Peyer's patch (tissue), 4 donors: ENCODE results near the gene NHERF1. TPM values are rescaled to one million over a fixed set of nuclear protein-coding genes. Genes with fewer than 3 reads are reported as not detected.

Experiments
- DNase-seq, 3 donors: peaks; one replicate each; pipeline ENCODE4 v3.0.0-alpha.2; 2017 to 2019
- H3K27ac ChIP-seq, 4 donors: fragments of 200-600 bp; sonication (generic); one replicate each; pipeline ENCODE4 v1.5.1; 2016 to 2019
- H3K27me3 ChIP-seq, 2 donors: fragments of 200-600 bp; sonication (generic); one replicate each; pipeline ENCODE4 v1.5.1; 2019
- H3K36me3 ChIP-seq, 3 donors: fragments of 200-600 bp; sonication (generic); one replicate each; pipeline ENCODE4 v1.5.1; 2016 to 2019
- H3K4me1 ChIP-seq, 4 donors: fragments of 200-600 bp; sonication (generic); one replicate each; pipeline ENCODE4 v1.5.1; 2016 to 2019
- H3K4me3 ChIP-seq, 4 donors: fragments of 200-600 bp; sonication (generic); 1 replicate in 3 of 4; 2 replicates in 1 of 4; pipeline ENCODE4 v1.5.1; 2016 to 2019; ENCODE audit warnings: mild to moderate bottlenecking in 1 of 4
- H3K9me3 ChIP-seq, 4 donors: fragments of 200-600 bp; sonication (generic); one replicate each; pipeline ENCODE4 v1.5.1; 2016 to 2019; ENCODE audit warnings: mild to moderate bottlenecking in 1 of 4
- POLR2A ChIP-seq, 2 donors: fragments of 450-650 bp; IDR thresholded peaks; one replicate each; pipeline ENCODE4 v1.5.1; 2017; ENCODE audit warnings: antibody characterized with exemption in 2 of 2, mild to moderate bottlenecking in 2 of 2, moderate library complexity in 2 of 2
- total RNA-seq, 4 donors: library from RNA; depleted of rRNA; stranded (reverse); fragments of >200 nt; gene quantifications; one replicate each; pipeline ENCODE4 v1.1.0, GENCODE V29; 2016
- TF ChIP-seq, protein P1 (sequence below), 6 experiments: fragments of 450-650 bp in 4 of 6; fragments of 200-600 bp in 2 of 6; sonication (generic) in 1 of 6; IDR thresholded peaks; one replicate each; pipeline ENCODE4 v1.5.1; 2017 to 2019; ENCODE audit warnings: antibody characterized with exemption in 6 of 6, mild to moderate bottlenecking in 3 of 6, moderate library complexity in 1 of 6

Gene NHERF1
- total RNA-seq, 4 donors from 2014 or later: 121 to 600 (median 488) TPM

DNA sequence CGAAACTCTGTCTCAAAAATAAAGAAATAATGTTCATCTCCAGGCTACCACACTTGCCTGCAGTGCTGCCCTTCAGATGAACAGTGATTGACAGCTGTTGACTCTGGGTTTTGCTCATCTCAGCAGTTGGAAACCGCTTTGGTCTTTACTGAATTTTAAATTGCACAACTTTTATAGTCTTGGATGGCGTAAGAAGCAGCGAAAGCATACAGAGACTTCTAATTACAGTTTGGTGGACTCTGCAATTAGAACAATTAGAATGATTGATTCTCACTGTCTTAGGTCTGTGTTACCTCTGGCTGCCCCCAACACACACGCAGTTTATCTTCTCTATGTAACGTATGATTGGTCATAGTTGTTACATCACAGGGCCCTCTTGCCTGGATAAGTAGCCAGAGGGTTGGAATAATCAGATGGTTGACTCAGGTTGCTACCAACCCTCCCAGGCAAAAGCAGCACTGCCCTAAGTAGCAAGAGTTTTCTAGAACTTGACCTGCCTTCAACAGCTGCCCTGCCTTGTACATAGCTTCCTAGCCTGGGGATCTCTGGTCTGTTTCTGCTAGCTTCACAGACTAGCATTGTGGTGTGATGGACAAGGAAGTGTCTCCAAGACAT, 29.6 kb downstream of the NHERF1 start:
- Histone ChIP-seq H3K27ac (no peak overlapping the region), H3K4me1 (peaks cover 0 to 30% (median 20%) of the 10 kb centered on the region in 4 donors), H3K27me3 (no peaks in the 10 kb centered on the region), H3K36me3 (peaks cover 0 to 5% (median 0%) of the 10 kb centered on the region in 3 donors), H3K9me3 (no peaks in the 10 kb centered on the region), H3K4me3 (no peak overlapping the region)
- no peak for TF ChIP-seq POLR2A (IDR thresholded peaks at IDR 0.05)
- TF ChIP-seq, protein P1, sequence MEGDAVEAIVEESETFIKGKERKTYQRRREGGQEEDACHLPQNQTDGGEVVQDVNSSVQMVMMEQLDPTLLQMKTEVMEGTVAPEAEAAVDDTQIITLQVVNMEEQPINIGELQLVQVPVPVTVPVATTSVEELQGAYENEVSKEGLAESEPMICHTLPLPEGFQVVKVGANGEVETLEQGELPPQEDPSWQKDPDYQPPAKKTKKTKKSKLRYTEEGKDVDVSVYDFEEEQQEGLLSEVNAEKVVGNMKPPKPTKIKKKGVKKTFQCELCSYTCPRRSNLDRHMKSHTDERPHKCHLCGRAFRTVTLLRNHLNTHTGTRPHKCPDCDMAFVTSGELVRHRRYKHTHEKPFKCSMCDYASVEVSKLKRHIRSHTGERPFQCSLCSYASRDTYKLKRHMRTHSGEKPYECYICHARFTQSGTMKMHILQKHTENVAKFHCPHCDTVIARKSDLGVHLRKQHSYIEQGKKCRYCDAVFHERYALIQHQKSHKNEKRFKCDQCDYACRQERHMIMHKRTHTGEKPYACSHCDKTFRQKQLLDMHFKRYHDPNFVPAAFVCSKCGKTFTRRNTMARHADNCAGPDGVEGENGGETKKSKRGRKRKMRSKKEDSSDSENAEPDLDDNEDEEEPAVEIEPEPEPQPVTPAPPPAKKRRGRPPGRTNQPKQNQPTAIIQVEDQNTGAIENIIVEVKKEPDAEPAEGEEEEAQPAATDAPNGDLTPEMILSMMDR (IDR thresholded peaks at IDR 0.05): no peak
- no peak for DNase-seq

DNA sequence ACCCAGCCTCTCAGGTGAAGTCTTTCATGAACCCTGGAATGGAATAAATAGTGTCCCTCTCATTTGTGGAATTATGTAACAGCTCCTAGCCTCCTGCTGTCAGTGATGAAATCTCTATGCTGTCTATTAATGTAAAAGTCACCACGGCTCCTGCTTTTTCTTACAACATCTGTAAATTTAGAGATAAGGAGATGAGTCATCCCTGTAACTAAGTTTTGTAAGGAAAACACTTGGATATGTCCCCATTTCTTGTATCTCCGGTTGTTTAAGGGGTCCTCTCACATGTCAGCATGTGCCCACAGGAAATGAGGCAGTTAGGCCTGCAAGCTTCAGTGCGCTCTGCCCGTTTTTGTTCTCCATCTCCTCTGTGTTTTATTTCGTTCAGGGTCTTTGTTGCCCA, 30.5 kb downstream of the NHERF1 start:
- Histone ChIP-seq H3K27me3 (no peaks in the 10 kb centered on the region), H3K27ac (peak overlapping the region in 2 of 4 donors; percentile 50 to 79), H3K4me1 (peaks cover 0 to 26% (median 20%) of the 10 kb centered on the region in 4 donors), H3K36me3 (no peaks in the 10 kb centered on the region), H3K4me3 (no peak overlapping the region), H3K9me3 (no peaks in the 10 kb centered on the region)
- no peak for TF ChIP-seq POLR2A (IDR thresholded peaks at IDR 0.05)
- TF ChIP-seq, protein P1 (IDR thresholded peaks at IDR 0.05): no peak
- DNase-seq: no peak

DNA sequence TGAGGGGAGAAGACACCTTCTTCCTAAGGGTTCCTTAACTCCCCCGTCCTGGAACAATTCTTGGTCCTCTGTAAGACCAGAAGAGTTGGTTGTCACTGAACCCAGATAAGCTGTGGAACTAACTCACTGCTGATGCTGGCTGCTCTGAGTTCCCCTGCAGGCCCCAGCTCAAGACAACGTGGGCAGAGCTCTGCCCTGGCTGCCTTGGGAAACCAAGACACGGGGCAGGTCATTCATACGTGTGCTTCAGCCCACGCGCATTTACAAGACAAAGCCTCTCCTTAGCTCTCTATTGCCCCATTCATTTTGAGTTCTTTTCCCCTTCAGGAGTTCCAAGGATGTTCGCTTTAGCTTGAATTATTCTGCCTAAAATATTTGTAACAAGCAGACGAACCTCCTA, 31.1 kb downstream of the NHERF1 start:
- Histone ChIP-seq H3K36me3 (no peaks in the 10 kb centered on the region), H3K27ac (peak overlapping the region; percentile 50 to 79 (median 62)), H3K27me3 (no peaks in the 10 kb centered on the region), H3K9me3 (no peaks in the 10 kb centered on the region), H3K4me3 (no peak overlapping the region), H3K4me1 (peaks cover 0 to 24% (median 18%) of the 10 kb centered on the region in 4 donors)
- no peak for DNase-seq
- TF ChIP-seq, protein P1 (IDR thresholded peaks at IDR 0.05): no peak
- no peak for TF ChIP-seq POLR2A (IDR thresholded peaks at IDR 0.05)

DNA sequence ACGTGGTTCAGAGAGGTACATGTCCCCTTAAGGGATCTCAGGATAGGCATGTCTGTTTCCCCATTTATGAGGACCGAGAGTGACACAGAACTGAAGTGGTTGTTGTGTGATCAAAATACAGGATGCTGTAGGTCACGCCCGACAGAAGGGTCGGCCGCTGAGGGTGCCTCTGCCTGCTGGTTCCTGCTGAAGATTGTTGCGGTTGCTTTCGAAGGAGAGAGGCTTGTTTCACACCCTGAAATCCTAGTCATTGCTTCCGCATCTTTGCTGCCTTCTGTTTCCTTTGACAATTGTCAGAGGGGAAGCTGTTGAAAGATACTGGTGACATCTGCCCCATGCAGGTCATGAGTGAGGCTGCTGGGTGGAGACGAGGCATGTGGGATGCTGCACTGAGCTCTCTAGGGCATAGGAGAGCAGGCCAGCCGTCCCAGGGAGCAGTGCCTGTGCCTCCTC, 31.5 kb downstream of the NHERF1 start:
- Histone ChIP-seq H3K4me3 (no peak overlapping the region), H3K9me3 (no peaks in the 10 kb centered on the region), H3K36me3 (no peaks in the 10 kb centered on the region), H3K27ac (peak overlapping the region; percentile 50 to 79 (median 62)), H3K27me3 (no peaks in the 10 kb centered on the region), H3K4me1 (peaks cover 0 to 25% (median 16%) of the 10 kb centered on the region in 4 donors)
- TF ChIP-seq, protein P1 (IDR thresholded peaks at IDR 0.05): no peak
- no peak for TF ChIP-seq POLR2A (IDR thresholded peaks at IDR 0.05)
- DNase-seq: peak in 2 of 3 donors; percentile 86 to 90

DNA sequence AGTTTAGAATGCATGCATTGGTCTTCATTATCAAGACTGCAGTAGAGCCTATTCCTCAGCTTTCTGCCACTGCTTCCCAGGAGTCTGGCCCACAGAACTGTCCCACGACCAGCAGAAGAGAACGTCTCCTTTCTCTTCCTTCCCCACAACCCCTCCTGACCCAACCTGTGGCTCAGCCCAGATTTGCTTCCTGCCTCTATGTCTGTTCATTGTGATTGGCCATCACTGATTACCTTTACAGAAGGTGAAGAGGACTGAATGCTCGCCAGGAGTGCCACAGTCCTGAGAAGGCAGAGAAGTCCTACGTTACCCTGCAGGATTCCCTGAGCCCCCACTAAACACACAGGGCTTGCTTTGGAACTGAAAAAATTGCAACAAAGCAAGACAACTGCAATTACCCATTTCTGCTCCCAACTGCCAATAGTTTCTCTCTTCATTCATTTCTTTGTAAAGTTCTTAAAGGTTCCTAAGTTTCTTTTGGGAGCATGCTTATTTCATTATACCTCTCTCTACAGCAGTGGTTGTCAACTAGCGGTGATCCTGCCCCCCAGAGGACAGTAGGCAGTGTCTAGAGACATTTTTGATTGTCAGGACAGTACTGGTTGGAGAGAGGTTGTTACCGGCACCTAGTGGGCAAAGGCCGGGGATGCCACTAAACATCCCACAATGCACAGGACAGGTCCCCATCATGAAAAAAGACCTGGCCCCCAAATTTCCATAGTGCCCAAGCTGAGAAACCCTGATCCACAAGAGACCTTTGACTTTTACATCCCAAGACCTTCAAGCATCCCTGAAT, 32.2 kb downstream of the NHERF1 start:
- peak in 2 of 3 donors; percentile 36 to 62 for DNase-seq
- Histone ChIP-seq H3K4me1 (peaks cover 0 to 24% (median 10%) of the 10 kb centered on the region in 4 donors), H3K9me3 (no peaks in the 10 kb centered on the region), H3K27ac (peak overlapping the region; percentile 41 to 79 (median 55)), H3K27me3 (no peaks in the 10 kb centered on the region), H3K4me3 (no peak overlapping the region), H3K36me3 (no peaks in the 10 kb centered on the region)
- TF ChIP-seq POLR2A (IDR thresholded peaks at IDR 0.05): no peak
- TF ChIP-seq, protein P1 (IDR thresholded peaks at IDR 0.05): peak in 5 of 6 experiments; percentile 9 to 67 (median 57)
